Omental fat pad (tissue), 4 donors: ENCODE measurements around the gene F11. TPM values are rescaled to one million over a fixed set of nuclear protein-coding genes. Genes with fewer than 3 reads are reported as not detected.
"Not testable (repeated sequence)": the region's sequence is repeated elsewhere in the genome, so short reads cannot be mapped to it uniquely, and the experiment has no call there.

Source experiments
- ATAC-seq: fragments of 150-250 bp; one replicate; pipeline ENCODE4 v1.9.1; 2016; ENCODE audit warnings: mild to moderate bottlenecking, moderate library complexity; ENCODE audit not compliant: low FRiP score
- DNase-seq: peaks from one replicate; pipeline ENCODE4 v3.0.0-alpha.2; 2019; ENCODE audit warnings: low spot score
- CTCF ChIP-seq, 3 donors: fragments of 450-650 bp; IDR thresholded peaks; one replicate each; pipeline ENCODE4 v1.5.1; 2016 to 2017; ENCODE audit warnings: antibody characterized with exemption in 3 of 3, mild to moderate bottlenecking in 3 of 3, moderate library complexity in 2 of 3
- total RNA-seq, 4 donors: library from RNA; depleted of rRNA; stranded (reverse); fragments of >200 nt; gene quantifications; one replicate each; pipeline ENCODE4 v1.1.0, GENCODE V29; 2016

Gene F11
- total RNA-seq, 4 donors from 2014 or later: 0.19 TPM; not detected in 3

DNA sequence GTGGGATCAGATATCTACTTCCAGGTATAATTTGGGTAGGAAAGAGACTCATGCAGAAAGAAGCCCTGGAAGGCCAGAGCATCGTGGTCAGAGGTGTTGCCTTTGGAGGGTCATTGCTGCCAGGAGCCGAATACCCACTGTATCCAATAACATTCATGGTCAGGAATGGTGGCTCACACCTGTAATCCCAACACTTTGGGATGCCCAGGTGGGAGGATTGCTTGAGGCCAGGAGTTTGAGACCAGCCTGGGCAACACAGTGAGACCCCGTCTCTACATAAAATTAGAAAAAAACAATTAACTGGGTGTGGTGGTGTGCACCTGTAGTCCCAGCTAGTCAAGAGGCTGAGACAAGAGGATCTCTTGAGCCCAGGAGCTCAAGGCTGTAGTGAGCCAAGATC is 10.9 kb upstream of the F11 start:
- DNase-seq (no peak), ATAC-seq (no peak)
- no peak for TF ChIP-seq CTCF (IDR thresholded peaks at IDR 0.05)

DNA sequence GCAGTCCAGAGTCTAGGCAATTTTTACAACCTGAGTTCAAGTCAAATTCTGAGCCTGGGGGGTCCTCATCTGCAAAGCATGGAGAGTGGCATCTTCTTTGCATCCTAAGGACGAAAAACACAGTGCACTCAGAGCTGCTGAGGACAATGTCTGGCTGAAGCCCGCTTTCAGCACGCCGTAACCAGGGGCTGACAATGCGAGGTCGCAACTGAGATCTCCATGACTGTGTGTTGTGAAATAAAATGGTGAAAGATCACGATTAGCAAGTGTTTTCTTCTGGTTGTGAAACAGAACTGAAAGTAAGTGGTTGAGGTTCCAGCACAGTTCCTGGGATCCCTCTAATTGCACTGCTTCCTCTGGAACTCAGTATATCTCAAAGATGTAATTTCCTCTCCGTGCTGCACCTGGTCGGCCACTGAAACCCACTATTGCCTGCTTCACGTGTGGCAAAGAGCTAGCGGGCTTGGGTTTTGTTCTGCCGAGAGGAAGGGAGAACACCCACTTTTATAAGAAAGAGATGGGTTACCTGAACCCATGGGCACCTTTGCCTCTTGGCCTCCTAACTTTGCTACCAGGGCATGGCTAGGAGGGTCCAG is 7.7 kb upstream of the F11 start:
- TF ChIP-seq CTCF (IDR thresholded peaks at IDR 0.05): no peak
- DNase-seq (no peak), ATAC-seq (no peak)

DNA sequence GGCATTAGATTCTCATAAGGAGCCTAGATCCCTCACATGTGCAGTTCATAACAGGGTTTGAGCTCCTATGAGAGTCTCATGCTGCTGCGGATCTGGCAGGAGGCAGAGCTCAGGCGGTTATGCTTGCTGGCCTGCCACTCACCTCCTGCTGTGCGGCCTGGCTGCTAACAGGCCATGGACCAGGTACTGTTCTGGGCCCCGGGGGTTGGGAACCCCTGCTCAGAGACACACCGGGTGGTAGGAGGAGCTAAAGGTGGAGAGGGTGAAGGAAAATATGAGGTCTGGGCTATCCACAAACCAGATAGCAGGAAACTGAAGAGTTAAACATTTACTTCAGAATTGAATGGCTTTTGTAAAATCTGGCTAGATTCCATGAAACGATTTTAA is 5.9 kb upstream of the F11 start:
- no peak for TF ChIP-seq CTCF (IDR thresholded peaks at IDR 0.05)
- ATAC-seq: no peak
- DNase-seq: no peak

DNA sequence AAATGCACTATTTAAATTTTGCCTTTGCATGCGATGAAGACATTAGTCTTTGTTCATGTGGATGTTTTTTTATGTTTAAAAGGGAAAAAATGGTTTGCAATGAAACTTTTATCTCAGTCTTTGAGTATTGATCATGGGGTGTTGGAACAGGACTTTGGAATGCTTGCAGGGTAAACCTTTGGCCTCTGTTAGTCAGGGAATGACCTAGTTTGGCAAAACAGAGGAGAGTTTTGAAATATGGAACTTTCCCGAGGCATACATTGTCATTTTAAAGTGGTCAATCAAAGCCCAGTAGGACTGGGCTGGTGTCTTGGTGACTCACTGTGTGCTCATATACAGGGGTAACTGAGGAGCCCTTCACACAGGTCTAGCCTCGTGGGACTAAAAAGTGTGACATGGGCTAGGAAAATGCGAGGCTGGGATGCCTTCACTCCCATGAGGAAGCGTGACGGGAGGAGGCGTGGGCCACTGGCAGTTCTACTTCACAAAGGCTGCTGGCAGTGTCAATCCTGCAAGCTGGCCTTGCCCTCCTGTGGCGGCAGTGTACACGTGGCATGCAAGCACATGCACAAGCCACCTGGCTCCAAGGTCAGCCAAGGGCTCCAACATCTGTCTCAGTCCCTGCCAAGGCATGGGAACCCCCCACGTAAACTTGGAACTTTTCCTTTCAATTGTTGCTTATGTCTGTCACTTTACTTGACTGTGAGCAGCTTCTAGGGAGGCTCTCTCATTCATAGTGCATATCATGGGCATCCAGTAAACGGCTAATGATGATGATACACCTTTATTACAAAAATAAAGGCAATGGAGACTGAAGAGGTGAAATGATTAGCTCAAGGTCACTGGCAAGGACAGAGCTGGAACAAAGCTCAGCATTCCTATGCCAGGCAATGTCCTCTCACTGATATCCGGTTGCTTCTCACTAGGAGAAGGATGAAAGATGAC is 5.2 kb upstream of the F11 start:
- DNase-seq (no peak), ATAC-seq (no peak)
- no peak for TF ChIP-seq CTCF (IDR thresholded peaks at IDR 0.05)

- no peak for DNase-seq
- TF ChIP-seq CTCF (IDR thresholded peaks at IDR 0.05): no peak
- ATAC-seq: no peak
These were observed 1.3 kb upstream of the F11 start for GRCh38 chr4:186264660-186265059.

- not testable (repeated sequence) for DNase-seq, ATAC-seq
These were observed 739 bp upstream of the F11 start for GRCh38 chr4:186265250-186265649.

GRCh38 chr4:186266729-186267456 is 904 bp downstream of the F11 start:
- no peak for TF ChIP-seq CTCF (IDR thresholded peaks at IDR 0.05)
- ATAC-seq: no peak
- DNase-seq: no peak
